PFSK-1 (cell line): Measurements from ENCODE around the gene ATP13A2.

Experiments used
- FOXP2 ChIP-seq: optimal IDR thresholded peaks from 2 replicates; pipeline ENCODE3; 2011; ENCODE audit warnings: borderline replicate concordance, control low read depth, inconsistent platforms; ENCODE audit not compliant: insufficient read depth; ENCODE audit errors: extremely low read length, extremely low read depth
- TAF1 ChIP-seq: IDR thresholded peaks from 2 replicates; pipeline ENCODE4 v1.6.1; 2012; ENCODE audit warnings: low read length, control low read depth, borderline replicate concordance; ENCODE audit not compliant: insufficient read depth

DNA sequence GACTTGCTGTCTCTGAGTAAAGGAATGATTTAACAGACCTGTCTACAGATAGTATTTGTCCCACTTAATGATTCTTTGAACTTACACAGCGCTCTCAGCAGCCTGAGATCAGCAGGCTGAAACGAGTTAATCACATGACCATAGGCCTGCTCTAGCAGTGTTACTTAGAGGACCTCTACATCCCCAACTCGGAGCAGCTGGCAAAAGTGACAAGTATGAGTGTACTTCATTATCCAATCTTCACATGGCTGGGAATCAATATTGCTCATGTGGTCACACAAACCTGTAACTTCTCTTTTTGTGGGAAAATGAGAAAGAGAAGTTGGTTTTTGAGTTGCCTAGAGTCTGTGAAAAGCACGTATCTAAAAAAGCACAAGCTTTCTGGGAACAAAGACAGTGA is 11.4 kb upstream of the ATP13A2 start:
- no peak for TF ChIP-seq FOXP2
- no peak for TF ChIP-seq TAF1
